ENCODE data around the gene CDH4. TPM values are rescaled to one million over a fixed set of nuclear protein-coding genes. Genes with fewer than 3 reads are reported as not detected.

CDH4 gene
- total and polyA plus RNA-seq, 2 of the 8 experiments (the other 6 are each of a cell fraction or from before 2014, with no cell fraction given) = 4.3 to 7.9 TPM

GRCh38 chr20:61688411-61688810 is 436.4 kb downstream of the CDH4 start (continued):
- no peak for TF ChIP-seq FOSL1 (IDR thresholded peaks at IDR 0.05; ENCODE audit: insufficient read depth, low read depth, low read length)
- TF ChIP-seq SP2 (IDR thresholded peaks at IDR 0.05; ENCODE audit: low read length) = no peak
- TF ChIP-seq, protein P1, sequence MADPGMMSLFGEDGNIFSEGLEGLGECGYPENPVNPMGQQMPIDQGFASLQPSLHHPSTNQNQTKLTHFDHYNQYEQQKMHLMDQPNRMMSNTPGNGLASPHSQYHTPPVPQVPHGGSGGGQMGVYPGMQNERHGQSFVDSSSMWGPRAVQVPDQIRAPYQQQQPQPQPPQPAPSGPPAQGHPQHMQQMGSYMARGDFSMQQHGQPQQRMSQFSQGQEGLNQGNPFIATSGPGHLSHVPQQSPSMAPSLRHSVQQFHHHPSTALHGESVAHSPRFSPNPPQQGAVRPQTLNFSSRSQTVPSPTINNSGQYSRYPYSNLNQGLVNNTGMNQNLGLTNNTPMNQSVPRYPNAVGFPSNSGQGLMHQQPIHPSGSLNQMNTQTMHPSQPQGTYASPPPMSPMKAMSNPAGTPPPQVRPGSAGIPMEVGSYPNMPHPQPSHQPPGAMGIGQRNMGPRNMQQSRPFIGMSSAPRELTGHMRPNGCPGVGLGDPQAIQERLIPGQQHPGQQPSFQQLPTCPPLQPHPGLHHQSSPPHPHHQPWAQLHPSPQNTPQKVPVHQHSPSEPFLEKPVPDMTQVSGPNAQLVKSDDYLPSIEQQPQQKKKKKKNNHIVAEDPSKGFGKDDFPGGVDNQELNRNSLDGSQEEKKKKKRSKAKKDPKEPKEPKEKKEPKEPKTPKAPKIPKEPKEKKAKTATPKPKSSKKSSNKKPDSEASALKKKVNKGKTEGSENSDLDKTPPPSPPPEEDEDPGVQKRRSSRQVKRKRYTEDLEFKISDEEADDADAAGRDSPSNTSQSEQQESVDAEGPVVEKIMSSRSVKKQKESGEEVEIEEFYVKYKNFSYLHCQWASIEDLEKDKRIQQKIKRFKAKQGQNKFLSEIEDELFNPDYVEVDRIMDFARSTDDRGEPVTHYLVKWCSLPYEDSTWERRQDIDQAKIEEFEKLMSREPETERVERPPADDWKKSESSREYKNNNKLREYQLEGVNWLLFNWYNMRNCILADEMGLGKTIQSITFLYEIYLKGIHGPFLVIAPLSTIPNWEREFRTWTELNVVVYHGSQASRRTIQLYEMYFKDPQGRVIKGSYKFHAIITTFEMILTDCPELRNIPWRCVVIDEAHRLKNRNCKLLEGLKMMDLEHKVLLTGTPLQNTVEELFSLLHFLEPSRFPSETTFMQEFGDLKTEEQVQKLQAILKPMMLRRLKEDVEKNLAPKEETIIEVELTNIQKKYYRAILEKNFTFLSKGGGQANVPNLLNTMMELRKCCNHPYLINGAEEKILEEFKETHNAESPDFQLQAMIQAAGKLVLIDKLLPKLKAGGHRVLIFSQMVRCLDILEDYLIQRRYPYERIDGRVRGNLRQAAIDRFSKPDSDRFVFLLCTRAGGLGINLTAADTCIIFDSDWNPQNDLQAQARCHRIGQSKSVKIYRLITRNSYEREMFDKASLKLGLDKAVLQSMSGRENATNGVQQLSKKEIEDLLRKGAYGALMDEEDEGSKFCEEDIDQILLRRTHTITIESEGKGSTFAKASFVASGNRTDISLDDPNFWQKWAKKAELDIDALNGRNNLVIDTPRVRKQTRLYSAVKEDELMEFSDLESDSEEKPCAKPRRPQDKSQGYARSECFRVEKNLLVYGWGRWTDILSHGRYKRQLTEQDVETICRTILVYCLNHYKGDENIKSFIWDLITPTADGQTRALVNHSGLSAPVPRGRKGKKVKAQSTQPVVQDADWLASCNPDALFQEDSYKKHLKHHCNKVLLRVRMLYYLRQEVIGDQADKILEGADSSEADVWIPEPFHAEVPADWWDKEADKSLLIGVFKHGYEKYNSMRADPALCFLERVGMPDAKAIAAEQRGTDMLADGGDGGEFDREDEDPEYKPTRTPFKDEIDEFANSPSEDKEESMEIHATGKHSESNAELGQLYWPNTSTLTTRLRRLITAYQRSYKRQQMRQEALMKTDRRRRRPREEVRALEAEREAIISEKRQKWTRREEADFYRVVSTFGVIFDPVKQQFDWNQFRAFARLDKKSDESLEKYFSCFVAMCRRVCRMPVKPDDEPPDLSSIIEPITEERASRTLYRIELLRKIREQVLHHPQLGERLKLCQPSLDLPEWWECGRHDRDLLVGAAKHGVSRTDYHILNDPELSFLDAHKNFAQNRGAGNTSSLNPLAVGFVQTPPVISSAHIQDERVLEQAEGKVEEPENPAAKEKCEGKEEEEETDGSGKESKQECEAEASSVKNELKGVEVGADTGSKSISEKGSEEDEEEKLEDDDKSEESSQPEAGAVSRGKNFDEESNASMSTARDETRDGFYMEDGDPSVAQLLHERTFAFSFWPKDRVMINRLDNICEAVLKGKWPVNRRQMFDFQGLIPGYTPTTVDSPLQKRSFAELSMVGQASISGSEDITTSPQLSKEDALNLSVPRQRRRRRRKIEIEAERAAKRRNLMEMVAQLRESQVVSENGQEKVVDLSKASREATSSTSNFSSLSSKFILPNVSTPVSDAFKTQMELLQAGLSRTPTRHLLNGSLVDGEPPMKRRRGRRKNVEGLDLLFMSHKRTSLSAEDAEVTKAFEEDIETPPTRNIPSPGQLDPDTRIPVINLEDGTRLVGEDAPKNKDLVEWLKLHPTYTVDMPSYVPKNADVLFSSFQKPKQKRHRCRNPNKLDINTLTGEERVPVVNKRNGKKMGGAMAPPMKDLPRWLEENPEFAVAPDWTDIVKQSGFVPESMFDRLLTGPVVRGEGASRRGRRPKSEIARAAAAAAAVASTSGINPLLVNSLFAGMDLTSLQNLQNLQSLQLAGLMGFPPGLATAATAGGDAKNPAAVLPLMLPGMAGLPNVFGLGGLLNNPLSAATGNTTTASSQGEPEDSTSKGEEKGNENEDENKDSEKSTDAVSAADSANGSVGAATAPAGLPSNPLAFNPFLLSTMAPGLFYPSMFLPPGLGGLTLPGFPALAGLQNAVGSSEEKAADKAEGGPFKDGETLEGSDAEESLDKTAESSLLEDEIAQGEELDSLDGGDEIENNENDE (IDR thresholded peaks at IDR 0.05; ENCODE audit: insufficient replicate concordance, low read length) = no peak
- TF ChIP-seq HDAC2 (IDR thresholded peaks at IDR 0.05; ENCODE audit: borderline replicate concordance in 1 of 2, low read depth in 2 of 2, low read length in 2 of 2) = no peak
- no peak for TF ChIP-seq SP1 (IDR thresholded peaks at IDR 0.05; ENCODE audit: low read depth, low read length)

Data from H1 (cell line).